SK-N-SH (cell line): ENCODE results near the gene PPA1. TPM values are rescaled to one million over a fixed set of nuclear protein-coding genes. Genes with fewer than 3 reads are reported as not detected.

Experiments used
- CTCF ChIA-PET: fragments of 300-600, 350-600 bp; formaldehyde crosslinking; extraction: SDS; loops from one replicate; lab custom pipeline; 2021; lab: Yijun Ruan, JAX
- POLR2A ChIA-PET: fragments of 350-600 bp; sonication (Branson Sonifier 250); formaldehyde crosslinking; extraction: SDS; loops from one replicate; lab custom pipeline; 2020; ENCODE audit warnings: antibody characterized with exemption, inconsistent platforms; lab: Yijun Ruan, JAX
- DNase-seq: peaks from one replicate; pipeline ENCODE4 v3.0.0; 2012
- H2AFZ ChIP-seq: fragments of 200-600 bp; sonication (generic); 2 replicates; pipeline ENCODE4 v1.8.1; 2016; ENCODE audit warnings: antibody characterized with exemption, mild to moderate bottlenecking, low read depth
- H3F3A ChIP-seq: fragments of 200-600 bp; sonication (generic); replicated peaks from 2 replicates; pipeline ENCODE3; 2016; ENCODE audit warnings: antibody characterized with exemption, mild to moderate bottlenecking; ENCODE audit not compliant: insufficient read depth
- H3K27ac ChIP-seq, 2 experiments: fragments of 200-500 bp in 1 of 2; fragments of 200-600 bp in 1 of 2; sonication (Bioruptor generic) in 1 of 2; sonication (generic), shearing (Covaris generic) in 1 of 2; 2 replicates each; pipeline versions ENCODE4 v1.5.1 to v1.6.1; 2014 to 2016; ENCODE audit warnings: low read depth in 2 of 2, inconsistent platforms in 1 of 2, low read length in 1 of 2, mild to moderate bottlenecking in 1 of 2, mixed read lengths in 1 of 2
- H3K27me3 ChIP-seq: fragments of 200-600 bp; sonication (generic), shearing (Covaris generic); 2 replicates; pipeline ENCODE4 v1.6.1; 2016; ENCODE audit warnings: mixed run types; ENCODE audit not compliant: insufficient read depth
- H3K36me3 ChIP-seq, 2 experiments: fragments of 200-500 bp in 1 of 2; fragments of 200-600 bp in 1 of 2; sonication (Bioruptor generic) in 1 of 2; sonication (generic) in 1 of 2; replicated peaks in 1 of 2; 2 replicates each; pipeline versions ENCODE3 to v1.5.1; 2014 to 2016; ENCODE audit warnings: low read length in 1 of 2, mild to moderate bottlenecking in 1 of 2; ENCODE audit not compliant: insufficient read depth in 2 of 2, control insufficient read depth in 1 of 2
- H3K4me1 ChIP-seq, 2 experiments: fragments of 200-500 bp in 1 of 2; fragments of 200-600 bp in 1 of 2; sonication (Bioruptor generic) in 1 of 2; sonication (generic), shearing (Covaris generic) in 1 of 2; 2 replicates each; pipeline versions ENCODE4 v1.5.1 to v1.6.1; 2014 to 2016; ENCODE audit warnings: low read depth in 1 of 2, low read length in 1 of 2, mixed run types in 1 of 2; ENCODE audit not compliant: insufficient read depth in 2 of 2, control insufficient read depth in 1 of 2
- H3K4me2 ChIP-seq: fragments of 200-600 bp; sonication (generic), shearing (Covaris generic); 2 replicates; pipeline ENCODE4 v1.6.1; 2017; ENCODE audit warnings: mixed run types
- H3K4me3 ChIP-seq, 2 experiments: fragments of 200-500 bp in 1 of 2; fragments of 200-600 bp in 1 of 2; sonication (Bioruptor generic) in 1 of 2; sonication (generic), shearing (Covaris generic) in 1 of 2; 2 replicates each; pipeline versions ENCODE4 v1.5.1 to v1.8.1; 2014 to 2016; ENCODE audit warnings: low read depth in 2 of 2, inconsistent platforms in 1 of 2, low read length in 1 of 2, mild to moderate bottlenecking in 1 of 2, mixed read lengths in 1 of 2, moderate library complexity in 1 of 2
- H3K79me2 ChIP-seq: fragments of 200-600 bp; sonication (generic); 2 replicates; pipeline ENCODE4 v1.8.1; 2017; ENCODE audit warnings: mild to moderate bottlenecking; ENCODE audit not compliant: insufficient read depth
- H3K9ac ChIP-seq: fragments of 200-600 bp; sonication (generic); 2 replicates; pipeline ENCODE4 v1.6.1; 2017; ENCODE audit warnings: mixed run types
- H3K9me2 ChIP-seq: fragments of 200-600 bp; sonication (generic); 2 replicates; pipeline ENCODE4 v1.6.1; 2017; ENCODE audit warnings: mixed run types
- H3K9me3 ChIP-seq: fragments of 200-600 bp; sonication (generic); 2 replicates; pipeline ENCODE4 v1.6.1; 2017; ENCODE audit warnings: mixed run types, mild to moderate bottlenecking, moderate library complexity
- H4K20me1 ChIP-seq: fragments of 200-600 bp; sonication (generic); 2 replicates; pipeline ENCODE4 v1.6.1; 2017; ENCODE audit warnings: mild to moderate bottlenecking, mixed run types; ENCODE audit not compliant: insufficient read depth
- CHD2 ChIP-seq: fragments of 150-350 bp; IDR thresholded peaks from 2 replicates; pipeline ENCODE4 v1.6.1; 2018; ENCODE audit warnings: low read length; ENCODE audit not compliant: partially characterized antibody
- EP300 ChIP-seq, 2 experiments: IDR thresholded peaks; 2 replicates each; pipeline versions ENCODE4 v1.4.0 to v1.6.1; 2012; ENCODE audit warnings: borderline replicate concordance in 1 of 2, low read depth in 1 of 2, low read length in 1 of 2
- EZH2phosphoT487 ChIP-seq: fragments of 200-600 bp; sonication (generic); IDR thresholded peaks from 2 replicates; pipeline ENCODE4 v1.6.1; 2017; ENCODE audit warnings: low read depth, mixed run types, mild to moderate bottlenecking, antibody characterized with exemption, moderate library complexity, borderline replicate concordance
- FOSL2 ChIP-seq: IDR thresholded peaks from 2 replicates; pipeline ENCODE4 v1.4.0; 2012; ENCODE audit warnings: low read depth, mild to moderate bottlenecking, moderate library complexity, borderline replicate concordance
- FOXJ3 ChIP-seq: sonication (generic); formaldehyde crosslinking; IDR thresholded peaks from 2 replicates; pipeline ENCODE4 v1.5.1; 2020; ENCODE audit warnings: mild to moderate bottlenecking, missing genetic modification reagents
- FOXM1 ChIP-seq: IDR thresholded peaks from 2 replicates; pipeline ENCODE4 v1.4.0; 2012; ENCODE audit warnings: low read depth, mild to moderate bottlenecking
- GABPA ChIP-seq: IDR thresholded peaks from 2 replicates; pipeline ENCODE4 v1.4.0; 2012; ENCODE audit warnings: low read depth, mild to moderate bottlenecking
- GATA2 ChIP-seq: sonication (generic); formaldehyde crosslinking; IDR thresholded peaks from 2 replicates; pipeline ENCODE4 v1.5.0; 2020; ENCODE audit warnings: mild to moderate bottlenecking, missing genetic modification reagents
- JUND ChIP-seq: IDR thresholded peaks from 2 replicates; pipeline ENCODE4 v1.4.0; 2012
- MXI1 ChIP-seq: IDR thresholded peaks from 2 replicates; pipeline ENCODE4 v1.6.1; 2012; ENCODE audit warnings: mild to moderate bottlenecking, low read depth, low read length, improper control_type of control experiment
- NFIC ChIP-seq: IDR thresholded peaks from 2 replicates; pipeline ENCODE4 v1.4.0; 2012; ENCODE audit warnings: borderline replicate concordance
- NRF1 ChIP-seq: IDR thresholded peaks from 2 replicates; pipeline ENCODE4 v1.6.1; 2012; ENCODE audit warnings: low read depth, mild to moderate bottlenecking, low read length
- RAD21 ChIP-seq: IDR thresholded peaks from 2 replicates; pipeline ENCODE4 v1.6.1; 2012; ENCODE audit warnings: mild to moderate bottlenecking, low read length
- RCOR1 ChIP-seq: fragments of 150-350 bp; IDR thresholded peaks from 2 replicates; pipeline ENCODE4 v1.6.1; 2017; ENCODE audit warnings: antibody characterized with exemption, low read length
- RFX5 ChIP-seq: IDR thresholded peaks from 2 replicates; pipeline ENCODE4 v1.6.1; 2012; ENCODE audit warnings: mild to moderate bottlenecking, improper control_type of control experiment, low read length
- RXRA ChIP-seq: IDR thresholded peaks from 2 replicates; pipeline ENCODE4 v1.4.0; 2012; ENCODE audit warnings: low read depth, mild to moderate bottlenecking, borderline replicate concordance
- SIN3A ChIP-seq: IDR thresholded peaks from 2 replicates; pipeline ENCODE4 v1.6.1; 2012; ENCODE audit warnings: low read depth, mild to moderate bottlenecking, low read length, moderate library complexity, borderline replicate concordance
- TAF1 ChIP-seq: IDR thresholded peaks from 2 replicates; pipeline ENCODE4 v1.6.1; 2012; ENCODE audit warnings: low read depth, mild to moderate bottlenecking, low read length, moderate library complexity, borderline replicate concordance
- TCF12 ChIP-seq: IDR thresholded peaks from 2 replicates; pipeline ENCODE4 v1.4.0; 2012
- YY1 ChIP-seq: IDR thresholded peaks from 2 replicates; pipeline ENCODE4 v1.4.0; 2012; ENCODE audit warnings: low read depth, mild to moderate bottlenecking
- ZBTB33 ChIP-seq: IDR thresholded peaks from 2 replicates; pipeline ENCODE4 v1.4.0; 2012; ENCODE audit warnings: low read depth, borderline replicate concordance
- WGBS: methylation state at CpG from one replicate; pipeline ENCODE4 v1.1.6; 2017; ENCODE audit warnings: low lambda C conversion rate; 5-methylcytosine and 5-hydroxymethylcytosine counted together
- polyA plus RNA-seq, 3 experiments: library from polyadenylated mRNA; depleted of rRNA; stranded (reverse); fragments of >200 nt; gene quantifications; 2 replicates each; pipeline ENCODE4 v1.2.3, GENCODE V29; 2012
- TF ChIP-seq, protein P1 (sequence below): IDR thresholded peaks from 2 replicates; pipeline ENCODE4 v1.4.0; 2012; ENCODE audit warnings: low read depth
- TF ChIP-seq, protein P2 (sequence below): fragments of 200-600 bp; sonication (generic); IDR thresholded peaks from 2 replicates; pipeline ENCODE4 v1.6.1; 2017; ENCODE audit warnings: antibody characterized with exemption, mild to moderate bottlenecking, moderate library complexity

PPA1 gene
- polyA plus RNA-seq, 1 of the 3 experiments (the other 2 are of a cell fraction): 125 TPM

DNA sequence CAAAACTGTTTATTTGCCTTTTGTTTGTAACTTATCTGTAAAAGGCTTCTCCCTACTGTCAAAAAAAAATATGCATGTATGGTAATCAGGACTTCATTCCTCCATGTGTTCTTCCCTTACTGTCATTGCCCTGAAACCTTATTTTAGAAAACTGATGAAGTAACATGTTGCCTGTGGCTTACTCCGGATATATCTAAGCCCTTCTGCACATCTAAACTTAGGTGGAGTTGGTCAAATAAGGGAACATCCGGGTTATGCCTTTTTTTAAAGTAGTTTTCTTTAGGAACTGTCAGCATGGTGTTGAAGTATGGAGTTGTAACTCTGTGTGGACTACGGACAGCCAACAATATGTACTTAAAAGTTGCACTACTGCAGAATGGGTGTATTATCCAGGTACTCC lies 69.1 kb downstream of the PPA1 start:
- peaks cover 5 to 10% of the 10 kb centered on the region in 2 experiments; a peak in 3 of 4 replicates for H3K4me1 ChIP-seq
- no peak overlapping the region for H3K9ac ChIP-seq
- no peaks in the 10 kb centered on the region for H3K27me3 ChIP-seq
- H3K9me3 ChIP-seq: no peaks in the 10 kb centered on the region
- H2AFZ ChIP-seq: no peak overlapping the region
- CTCF ChIA-PET: no interaction called here
- H3K4me3 ChIP-seq: no peak overlapping the region
- no peak overlapping the region for H3K27ac ChIP-seq
- 60% methylated on average over 3 of the region's 3 CpGs for WGBS
- peaks cover 98% of the 10 kb centered on the region for H3K79me2 ChIP-seq
- POLR2A ChIA-PET: no interaction called here
- peaks cover 58 to 73% of the 10 kb centered on the region in 2 experiments for H3K36me3 ChIP-seq
- H3K4me2 ChIP-seq: no peak overlapping the region
- peaks cover 11% of the 10 kb centered on the region for H3F3A ChIP-seq
- H3K9me2 ChIP-seq: no peaks in the 10 kb centered on the region
- DNase-seq: no peak
- peaks cover 95% of the 10 kb centered on the region for H4K20me1 ChIP-seq
- TF ChIP-seq FOXJ3 (CRISPR knock-in tag) (no peak), TAF1 (no peak), RXRA (no peak), GATA2 (CRISPR knock-in tag) (no peak), MXI1 (no peak), JUND (no peak), FOSL2 (no peak), SIN3A (no peak), EP300 (IDR thresholded peaks at IDR 0.05; ENCODE audit: borderline replicate concordance in 1 of 2, low read depth in 1 of 2, low read length in 1 of 2) (no peak)
- TF ChIP-seq, protein P1, sequence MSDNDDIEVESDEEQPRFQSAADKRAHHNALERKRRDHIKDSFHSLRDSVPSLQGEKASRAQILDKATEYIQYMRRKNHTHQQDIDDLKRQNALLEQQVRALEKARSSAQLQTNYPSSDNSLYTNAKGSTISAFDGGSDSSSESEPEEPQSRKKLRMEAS: no peak

GRCh38 chr10:70163448-70163847 lies 69.8 kb downstream of the PPA1 start:
- TF ChIP-seq FOXM1 (no peak), RFX5 (no peak), YY1 (no peak), TCF12 (no peak), CHD2 (no peak), SIN3A (no peak), ZBTB33 (no peak), RCOR1 (no peak), EZH2phosphoT487 (no peak), RAD21 (no peak), NRF1 (no peak), GABPA (no peak), GATA2 (CRISPR knock-in tag) (no peak), EP300 (IDR thresholded peaks at IDR 0.05; ENCODE audit: borderline replicate concordance in 1 of 2, low read depth in 1 of 2, low read length in 1 of 2) (no peak), NFIC (no peak), FOXJ3 (CRISPR knock-in tag) (no peak)
- TF ChIP-seq, protein P2, sequence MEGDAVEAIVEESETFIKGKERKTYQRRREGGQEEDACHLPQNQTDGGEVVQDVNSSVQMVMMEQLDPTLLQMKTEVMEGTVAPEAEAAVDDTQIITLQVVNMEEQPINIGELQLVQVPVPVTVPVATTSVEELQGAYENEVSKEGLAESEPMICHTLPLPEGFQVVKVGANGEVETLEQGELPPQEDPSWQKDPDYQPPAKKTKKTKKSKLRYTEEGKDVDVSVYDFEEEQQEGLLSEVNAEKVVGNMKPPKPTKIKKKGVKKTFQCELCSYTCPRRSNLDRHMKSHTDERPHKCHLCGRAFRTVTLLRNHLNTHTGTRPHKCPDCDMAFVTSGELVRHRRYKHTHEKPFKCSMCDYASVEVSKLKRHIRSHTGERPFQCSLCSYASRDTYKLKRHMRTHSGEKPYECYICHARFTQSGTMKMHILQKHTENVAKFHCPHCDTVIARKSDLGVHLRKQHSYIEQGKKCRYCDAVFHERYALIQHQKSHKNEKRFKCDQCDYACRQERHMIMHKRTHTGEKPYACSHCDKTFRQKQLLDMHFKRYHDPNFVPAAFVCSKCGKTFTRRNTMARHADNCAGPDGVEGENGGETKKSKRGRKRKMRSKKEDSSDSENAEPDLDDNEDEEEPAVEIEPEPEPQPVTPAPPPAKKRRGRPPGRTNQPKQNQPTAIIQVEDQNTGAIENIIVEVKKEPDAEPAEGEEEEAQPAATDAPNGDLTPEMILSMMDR: no peak
- TF ChIP-seq, protein P1: no peak
- 99% methylated on average over 4 of the region's 4 CpGs for WGBS
- Histone ChIP-seq H3F3A (peaks cover 15% of the 10 kb centered on the region), H3K4me3 (no peak overlapping the region), H3K4me1 (peaks cover 0 to 10% of the 10 kb centered on the region in 2 experiments; a peak in 3 of 4 replicates), H3K4me2 (no peak overlapping the region), H3K27me3 (no peaks in the 10 kb centered on the region), H3K9me3 (no peaks in the 10 kb centered on the region), H3K79me2 (peaks cover 98% of the 10 kb centered on the region), H2AFZ (no peak overlapping the region), H4K20me1 (peaks cover 88% of the 10 kb centered on the region), H3K9ac (no peak overlapping the region), H3K36me3 (peaks cover 63 to 78% of the 10 kb centered on the region in 2 experiments), H3K27ac (no peak overlapping the region), H3K9me2 (no peaks in the 10 kb centered on the region)
- ChIA-PET POLR2A (no interaction called here), CTCF (interaction anchor here (1.3 kb wide), 1 partner anchor 201 kb away, joined by 4 read pairs; no protein-coding TSS in a partner anchor)
- no peak for DNase-seq
